GM08714 (cell line): ENCODE measurements around the gene POU4F1.

Source experiments
- H3K4me3 ChIP-seq: fragments of 200-500 bp; sonication (Bioruptor generic); 2 replicates; pipeline ENCODE4 v1.5.1; 2014; ENCODE audit warnings: mild to moderate bottlenecking, low read length, inconsistent platforms
- ZNF274 ChIP-seq: IDR thresholded peaks from 2 replicates; pipeline ENCODE4 v1.6.1; 2012; ENCODE audit warnings: mild to moderate bottlenecking, low read depth, low read length

POU4F1 gene

GRCh38 chr13:78592584-78592983, 10.8 kb downstream of the POU4F1 start:
- no peak for TF ChIP-seq ZNF274

GRCh38 chr13:78589206-78589605, 14.1 kb downstream of the POU4F1 start:
- H3K4me3 ChIP-seq = no peak overlapping the region
- TF ChIP-seq ZNF274 = no peak

More at GRCh38 chr13:78592584-78592983, 10.8 kb downstream of the POU4F1 start:
- no peak overlapping the region for H3K4me3 ChIP-seq

DNA sequence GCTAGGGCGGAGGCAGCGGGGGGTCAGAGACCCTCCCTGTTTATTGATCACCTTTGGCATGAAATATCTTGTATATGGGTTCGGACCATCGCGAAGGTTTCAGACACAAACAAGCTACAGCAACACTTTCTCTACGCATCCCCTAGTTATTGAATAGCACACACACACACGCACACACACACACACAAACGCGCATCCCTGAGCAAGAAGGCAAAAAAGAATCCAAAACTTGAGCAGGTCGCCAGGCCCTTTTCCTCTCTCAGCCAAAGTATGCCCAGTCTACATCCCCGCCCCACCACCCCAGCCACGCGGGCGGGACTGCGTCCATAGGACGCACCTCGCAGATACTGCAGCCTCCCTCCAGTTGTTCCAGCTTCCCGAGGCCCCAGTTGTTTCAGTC, 16.0 kb downstream of the POU4F1 start:
- H3K4me3 ChIP-seq = no peak overlapping the region
- TF ChIP-seq ZNF274 = no peak

DNA sequence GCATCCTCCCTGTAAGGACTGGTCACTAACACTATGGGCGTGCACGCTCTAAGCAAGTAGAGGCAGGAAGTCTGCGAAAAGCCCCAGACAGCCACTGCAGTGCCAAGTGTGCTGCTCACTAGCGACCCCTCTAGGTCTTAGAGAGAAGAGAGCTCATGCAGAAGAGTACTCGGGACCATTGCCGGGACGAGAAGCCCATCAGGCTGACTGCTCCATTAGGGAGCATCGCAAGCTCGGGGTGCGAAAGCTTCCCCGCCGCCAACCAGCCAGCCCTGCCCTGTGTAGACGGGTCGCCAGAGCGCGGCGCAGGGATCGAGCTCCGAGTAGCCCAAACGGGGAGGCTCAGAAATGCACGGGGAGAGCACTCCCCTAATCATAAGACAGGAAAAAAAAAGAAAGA, 16.6 kb downstream of the POU4F1 start:
- H3K4me3 ChIP-seq = no peak overlapping the region
- no peak for TF ChIP-seq ZNF274

- TF ChIP-seq ZNF274 = no peak
- H3K4me3 ChIP-seq = no peak overlapping the region
Measured at GRCh38 chr13:78576261-78576660, 27.1 kb downstream of the POU4F1 start.

- no peak for TF ChIP-seq ZNF274
Measured at GRCh38 chr13:78572459-78572858, 30.9 kb downstream of the POU4F1 start.

GRCh38 chr13:78569029-78569428, 34.3 kb downstream of the POU4F1 start:
- no peak overlapping the region for H3K4me3 ChIP-seq
- no peak for TF ChIP-seq ZNF274

More at GRCh38 chr13:78572459-78572858, 30.9 kb downstream of the POU4F1 start:
- H3K4me3 ChIP-seq = no peak overlapping the region

DNA sequence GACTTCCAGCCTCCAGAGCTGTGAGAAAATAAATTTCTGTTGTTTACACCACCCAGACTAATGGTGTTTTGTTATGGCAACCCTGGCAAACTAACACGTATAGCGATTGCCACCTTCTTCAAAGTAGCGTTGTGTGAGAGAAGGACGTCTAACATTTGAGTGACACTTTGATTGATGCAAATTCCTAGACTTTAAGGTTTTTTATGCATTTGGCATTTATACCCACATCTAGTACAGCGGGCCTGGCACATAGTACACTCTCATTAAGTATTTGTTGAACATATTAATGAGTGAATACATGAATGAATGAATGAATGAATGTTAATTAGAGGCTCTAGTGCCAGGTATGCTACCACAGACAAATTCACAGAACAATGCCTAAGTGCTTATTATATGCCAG, 36.7 kb downstream of the POU4F1 start:
- H3K4me3 ChIP-seq = no peak overlapping the region
- no peak for TF ChIP-seq ZNF274

DNA sequence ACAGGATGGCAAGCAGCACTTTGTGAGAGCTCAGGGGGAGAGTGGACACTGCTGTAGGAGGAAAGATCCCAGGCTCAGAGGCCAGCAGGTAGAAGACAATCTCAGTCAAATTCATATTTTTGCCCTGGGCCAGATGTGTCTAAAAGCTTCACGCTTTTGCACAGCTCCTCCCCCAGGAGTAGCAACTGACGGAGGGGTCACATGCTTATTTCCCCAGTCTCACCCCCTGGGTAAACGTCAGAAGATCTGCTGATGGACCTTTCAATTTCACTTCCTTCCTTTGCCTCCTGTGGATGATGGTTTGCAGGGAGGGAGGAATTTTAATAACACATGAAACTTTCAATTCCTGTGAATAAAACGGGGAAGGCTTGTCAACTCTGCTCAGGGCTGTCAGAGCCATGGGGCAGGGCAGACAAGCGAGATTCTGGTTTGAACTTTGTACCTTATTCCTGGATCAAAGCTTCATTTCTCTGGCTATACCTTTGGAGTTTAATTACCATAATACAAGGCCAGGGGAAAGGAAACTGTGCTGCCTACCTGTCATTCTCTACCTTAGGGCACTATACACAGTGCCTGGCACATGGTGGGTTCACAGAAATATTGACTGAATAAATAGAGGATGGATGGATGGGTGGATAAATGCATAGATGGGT, 41.0 kb downstream of the POU4F1 start:
- H3K4me3 ChIP-seq = no peak overlapping the region
- TF ChIP-seq ZNF274 = no peak
